Measurements from ENCODE around the gene SMIM35.

DNA sequence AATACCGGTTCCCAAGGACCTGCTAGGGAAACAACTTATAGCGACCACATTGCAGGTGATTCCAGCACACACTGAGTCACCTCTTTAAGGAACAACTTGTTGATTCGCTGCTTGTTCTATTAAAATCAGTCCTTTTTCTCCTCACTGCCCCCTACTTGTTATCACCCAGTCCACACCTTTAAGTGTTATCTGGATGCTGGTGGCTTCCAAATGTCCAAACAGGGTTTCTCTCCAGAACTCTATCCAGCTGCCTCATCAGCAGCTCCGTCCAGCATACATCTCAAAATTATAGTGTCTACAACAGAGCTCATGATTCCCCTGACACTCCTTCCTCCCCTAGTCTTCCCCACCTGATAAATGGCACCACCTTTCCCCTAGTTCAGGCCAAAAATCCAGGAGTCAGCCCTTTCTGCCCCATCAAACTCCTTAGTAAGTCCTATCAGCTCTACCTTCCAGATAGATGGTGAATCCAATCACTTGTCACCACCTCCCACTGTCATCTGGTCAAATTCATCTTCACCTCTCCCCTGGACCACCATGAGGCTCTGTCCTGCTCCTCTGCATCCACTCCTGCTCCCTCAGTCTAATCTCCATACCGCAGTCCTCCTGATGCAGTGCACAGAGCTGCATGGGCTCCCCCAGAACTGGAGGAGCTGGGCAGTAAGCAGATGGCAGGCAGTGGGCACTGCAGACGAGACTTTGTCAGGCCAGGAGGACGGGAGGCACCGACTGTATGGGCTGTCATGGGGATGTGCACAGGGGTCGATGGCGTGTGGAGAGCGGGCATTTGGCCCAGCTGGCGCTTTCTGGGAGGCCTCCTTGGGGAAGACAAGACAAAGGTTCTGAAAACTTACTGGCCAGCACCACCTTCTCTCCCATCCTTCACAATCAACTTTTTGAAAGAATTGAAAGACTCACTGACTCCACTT is 81.3 kb downstream of the SMIM35 start:
- TF ChIP-seq, protein P1, sequence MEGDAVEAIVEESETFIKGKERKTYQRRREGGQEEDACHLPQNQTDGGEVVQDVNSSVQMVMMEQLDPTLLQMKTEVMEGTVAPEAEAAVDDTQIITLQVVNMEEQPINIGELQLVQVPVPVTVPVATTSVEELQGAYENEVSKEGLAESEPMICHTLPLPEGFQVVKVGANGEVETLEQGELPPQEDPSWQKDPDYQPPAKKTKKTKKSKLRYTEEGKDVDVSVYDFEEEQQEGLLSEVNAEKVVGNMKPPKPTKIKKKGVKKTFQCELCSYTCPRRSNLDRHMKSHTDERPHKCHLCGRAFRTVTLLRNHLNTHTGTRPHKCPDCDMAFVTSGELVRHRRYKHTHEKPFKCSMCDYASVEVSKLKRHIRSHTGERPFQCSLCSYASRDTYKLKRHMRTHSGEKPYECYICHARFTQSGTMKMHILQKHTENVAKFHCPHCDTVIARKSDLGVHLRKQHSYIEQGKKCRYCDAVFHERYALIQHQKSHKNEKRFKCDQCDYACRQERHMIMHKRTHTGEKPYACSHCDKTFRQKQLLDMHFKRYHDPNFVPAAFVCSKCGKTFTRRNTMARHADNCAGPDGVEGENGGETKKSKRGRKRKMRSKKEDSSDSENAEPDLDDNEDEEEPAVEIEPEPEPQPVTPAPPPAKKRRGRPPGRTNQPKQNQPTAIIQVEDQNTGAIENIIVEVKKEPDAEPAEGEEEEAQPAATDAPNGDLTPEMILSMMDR (conservative IDR thresholded peaks at IDR 0.05 in 1 of 2, IDR thresholded peaks at IDR 0.05 in 1 of 2; ENCODE audit: extremely low read depth in 1 of 2, insufficient read depth in 1 of 2, low read depth in 1 of 2, low read length in 2 of 2) = no peak
- TF ChIP-seq EZH2 (IDR thresholded peaks at IDR 0.05; ENCODE audit: borderline replicate concordance, low read length) = no peak

Measured in mammary epithelial cell (primary cell).